ENCODE data around the gene CDC42EP4.

DNA sequence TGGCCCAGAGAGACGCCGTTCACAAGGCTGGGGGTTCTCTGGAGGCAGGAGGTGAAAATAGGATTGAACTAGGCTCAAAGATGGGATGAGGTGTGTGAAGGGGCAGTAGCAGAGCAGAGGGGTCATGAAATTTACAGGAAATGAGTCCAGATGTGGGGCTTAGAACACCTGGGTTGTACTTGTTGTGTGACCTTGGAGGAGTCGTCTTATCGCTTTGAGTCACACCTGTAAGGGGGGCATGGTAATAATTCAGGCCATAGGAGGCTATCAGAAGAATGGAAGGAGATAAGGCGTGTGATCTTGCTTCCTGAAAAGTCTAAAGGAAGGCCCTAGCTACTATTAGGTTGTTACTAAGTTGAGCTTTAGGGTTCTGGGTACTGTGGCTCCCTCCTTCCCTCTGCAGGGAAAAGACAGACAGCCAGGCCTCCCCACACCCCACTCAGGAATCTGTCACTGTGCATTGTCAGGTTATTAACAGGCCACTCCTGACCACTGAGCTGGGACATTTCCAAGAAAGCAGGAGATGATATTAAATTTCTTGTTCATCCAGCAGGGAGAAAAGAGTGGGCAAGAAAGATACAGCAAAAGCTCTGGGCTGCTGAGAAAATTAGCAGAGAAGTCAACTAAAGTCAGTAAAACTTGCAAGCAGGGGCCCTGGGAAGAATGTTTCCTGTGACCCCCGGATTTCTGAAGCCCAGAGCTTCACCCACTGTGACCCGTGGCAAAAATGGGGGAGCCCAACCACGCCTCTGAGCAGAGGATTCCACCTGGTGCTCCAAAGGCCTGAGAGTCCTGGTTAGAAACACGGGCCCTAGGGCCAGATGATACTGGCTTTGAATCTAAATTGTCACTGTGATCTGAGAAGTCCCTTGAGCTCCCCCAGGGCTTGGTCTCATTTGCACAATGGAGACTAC, 6.0 kb upstream of the CDC42EP4 start:
- TF ChIP-seq, protein P1, sequence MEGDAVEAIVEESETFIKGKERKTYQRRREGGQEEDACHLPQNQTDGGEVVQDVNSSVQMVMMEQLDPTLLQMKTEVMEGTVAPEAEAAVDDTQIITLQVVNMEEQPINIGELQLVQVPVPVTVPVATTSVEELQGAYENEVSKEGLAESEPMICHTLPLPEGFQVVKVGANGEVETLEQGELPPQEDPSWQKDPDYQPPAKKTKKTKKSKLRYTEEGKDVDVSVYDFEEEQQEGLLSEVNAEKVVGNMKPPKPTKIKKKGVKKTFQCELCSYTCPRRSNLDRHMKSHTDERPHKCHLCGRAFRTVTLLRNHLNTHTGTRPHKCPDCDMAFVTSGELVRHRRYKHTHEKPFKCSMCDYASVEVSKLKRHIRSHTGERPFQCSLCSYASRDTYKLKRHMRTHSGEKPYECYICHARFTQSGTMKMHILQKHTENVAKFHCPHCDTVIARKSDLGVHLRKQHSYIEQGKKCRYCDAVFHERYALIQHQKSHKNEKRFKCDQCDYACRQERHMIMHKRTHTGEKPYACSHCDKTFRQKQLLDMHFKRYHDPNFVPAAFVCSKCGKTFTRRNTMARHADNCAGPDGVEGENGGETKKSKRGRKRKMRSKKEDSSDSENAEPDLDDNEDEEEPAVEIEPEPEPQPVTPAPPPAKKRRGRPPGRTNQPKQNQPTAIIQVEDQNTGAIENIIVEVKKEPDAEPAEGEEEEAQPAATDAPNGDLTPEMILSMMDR (conservative IDR thresholded peaks at IDR 0.05; ENCODE audit: low read length): no peak
- TF ChIP-seq EZH2phosphoT487 (IDR thresholded peaks at IDR 0.05; ENCODE audit: borderline replicate concordance): no peak

All from Loucy (cell line).